Neural progenitor cell (in vitro differentiated cells): Measurements from ENCODE around the gene DHX35. TPM values are rescaled to one million over a fixed set of nuclear protein-coding genes. Genes with fewer than 3 reads are reported as not detected.

ENCODE experiments used
- DNase-seq: peaks from one replicate; pipeline ENCODE4 v3.0.0-alpha.2; 2016; ENCODE audit warnings: low spot score
- H2AFZ ChIP-seq: fragments of 200-600 bp; sonication (generic); replicated peaks from 2 replicates; pipeline ENCODE4 v1.6.1; 2016; ENCODE audit warnings: antibody characterized with exemption
- H3F3A ChIP-seq: fragments of 200-600 bp; sonication (generic); 2 replicates; pipeline ENCODE4 v1.6.1; 2016; ENCODE audit warnings: antibody characterized with exemption, low read depth
- H3K27ac ChIP-seq: fragments of 200-600 bp; sonication (generic); 2 replicates; pipeline ENCODE4 v1.5.1; 2016; ENCODE audit warnings: mild to moderate bottlenecking
- H3K27me3 ChIP-seq: fragments of 200-600 bp; sonication (generic); 2 replicates; pipeline ENCODE4 v1.6.1; 2016; ENCODE audit warnings: mild to moderate bottlenecking, moderate library complexity
- H3K36me3 ChIP-seq: fragments of 200-600 bp; sonication (generic); 2 replicates; pipeline ENCODE4 v1.5.1; 2016
- H3K4me1 ChIP-seq: fragments of 200-600 bp; sonication (generic); 2 replicates; pipeline ENCODE4 v1.6.1; 2016; ENCODE audit warnings: mixed run types
- H3K4me2 ChIP-seq: fragments of 200-600 bp; sonication (generic); 2 replicates; pipeline ENCODE4 v1.6.1; 2016
- H3K4me3 ChIP-seq: fragments of 200-600 bp; sonication (generic); 2 replicates; pipeline ENCODE4 v1.5.1; 2016
- H3K79me2 ChIP-seq: fragments of 200-600 bp; sonication (generic); 2 replicates; pipeline ENCODE4 v1.6.1; 2016; ENCODE audit warnings: low read depth
- H3K9ac ChIP-seq: fragments of 200-600 bp; sonication (generic); 2 replicates; pipeline ENCODE4 v1.6.1; 2016
- H3K9me3 ChIP-seq: fragments of 200-600 bp; sonication (generic); 2 replicates; pipeline ENCODE4 v1.5.1; 2016; ENCODE audit warnings: low read depth
- H4K20me1 ChIP-seq: fragments of 200-600 bp; sonication (generic); 2 replicates; pipeline ENCODE4 v1.6.1; 2016; ENCODE audit warnings: low read depth
- H3K27ac Mint-ChIP-seq: 3 replicates; pipeline ENCODE4 v1.8.0; 2021; ENCODE audit warnings: mixed read lengths
- H3K27me3 Mint-ChIP-seq: 2 replicates; pipeline ENCODE4 v1.8.0; 2022; ENCODE audit warnings: low read depth, mild to moderate bottlenecking, inconsistent platforms, moderate library complexity, mixed read lengths; ENCODE audit not compliant: insufficient read depth
- H3K36me3 Mint-ChIP-seq: 3 replicates; pipeline ENCODE4 v1.8.0; 2021; ENCODE audit warnings: mixed read lengths
- H3K4me1 Mint-ChIP-seq: 3 replicates; pipeline ENCODE4 v1.8.0; 2021; ENCODE audit warnings: mixed read lengths
- H3K4me3 Mint-ChIP-seq: 3 replicates; pipeline ENCODE4 v1.8.0; 2021; ENCODE audit warnings: mild to moderate bottlenecking, moderate library complexity, mixed read lengths
- H3K9me3 Mint-ChIP-seq: 3 replicates; pipeline ENCODE4 v1.8.0; 2020; ENCODE audit warnings: mixed read lengths
- EZH2 ChIP-seq: fragments of 200-600 bp; sonication (generic); IDR thresholded peaks from 2 replicates; pipeline ENCODE4 v1.6.1; 2017; ENCODE audit warnings: antibody characterized with exemption, mild to moderate bottlenecking, moderate library complexity
- EZH2phosphoT487 ChIP-seq: fragments of 200-600 bp; sonication (generic); IDR thresholded peaks from 2 replicates; pipeline ENCODE4 v1.6.1; 2017; ENCODE audit warnings: antibody characterized with exemption
- total RNA-seq: library from RNA; depleted of rRNA; stranded (reverse); fragments of >200 nt; gene quantifications from 2 replicates; pipeline ENCODE4 v1.2.3, GENCODE V29; 2015; ENCODE audit warnings: low replicate concordance
- TF ChIP-seq, protein P1 (sequence below): fragments of 200-600 bp; sonication (generic); IDR thresholded peaks from 2 replicates; pipeline ENCODE4 v1.5.1; 2017; ENCODE audit warnings: antibody characterized with exemption, mild to moderate bottlenecking

The DHX35 gene
- total RNA-seq, 1 donor from 2014 or later: 22.5 TPM

GRCh38 chr20:38997622-38998021, 35.5 kb downstream of the DHX35 start:
- Mint-ChIP-seq H3K4me1 (no peaks in the 10 kb centered on the region), H3K27ac (no peak overlapping the region), H3K4me3 (no peak overlapping the region), H3K36me3 (peaks cover 21% of the 10 kb centered on the region), H3K9me3 (no peaks in the 10 kb centered on the region), H3K27me3 (no peaks in the 10 kb centered on the region)
- Histone ChIP-seq H3K36me3 (no peaks in the 10 kb centered on the region), H3K9me3 (no peaks in the 10 kb centered on the region), H4K20me1 (no peaks in the 10 kb centered on the region), H3K4me2 (no peak overlapping the region), H3K27ac (no peak overlapping the region), H3K9ac (no peak overlapping the region), H3F3A (no peaks in the 10 kb centered on the region), H3K79me2 (no peaks in the 10 kb centered on the region), H3K4me1 (no peaks in the 10 kb centered on the region), H2AFZ (no peak overlapping the region), H3K27me3 (no peaks in the 10 kb centered on the region), H3K4me3 (no peak overlapping the region)
- no peak for DNase-seq
- no peak for TF ChIP-seq EZH2
- TF ChIP-seq EZH2phosphoT487: no peak
- TF ChIP-seq, protein P1, sequence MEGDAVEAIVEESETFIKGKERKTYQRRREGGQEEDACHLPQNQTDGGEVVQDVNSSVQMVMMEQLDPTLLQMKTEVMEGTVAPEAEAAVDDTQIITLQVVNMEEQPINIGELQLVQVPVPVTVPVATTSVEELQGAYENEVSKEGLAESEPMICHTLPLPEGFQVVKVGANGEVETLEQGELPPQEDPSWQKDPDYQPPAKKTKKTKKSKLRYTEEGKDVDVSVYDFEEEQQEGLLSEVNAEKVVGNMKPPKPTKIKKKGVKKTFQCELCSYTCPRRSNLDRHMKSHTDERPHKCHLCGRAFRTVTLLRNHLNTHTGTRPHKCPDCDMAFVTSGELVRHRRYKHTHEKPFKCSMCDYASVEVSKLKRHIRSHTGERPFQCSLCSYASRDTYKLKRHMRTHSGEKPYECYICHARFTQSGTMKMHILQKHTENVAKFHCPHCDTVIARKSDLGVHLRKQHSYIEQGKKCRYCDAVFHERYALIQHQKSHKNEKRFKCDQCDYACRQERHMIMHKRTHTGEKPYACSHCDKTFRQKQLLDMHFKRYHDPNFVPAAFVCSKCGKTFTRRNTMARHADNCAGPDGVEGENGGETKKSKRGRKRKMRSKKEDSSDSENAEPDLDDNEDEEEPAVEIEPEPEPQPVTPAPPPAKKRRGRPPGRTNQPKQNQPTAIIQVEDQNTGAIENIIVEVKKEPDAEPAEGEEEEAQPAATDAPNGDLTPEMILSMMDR: no peak

DNA sequence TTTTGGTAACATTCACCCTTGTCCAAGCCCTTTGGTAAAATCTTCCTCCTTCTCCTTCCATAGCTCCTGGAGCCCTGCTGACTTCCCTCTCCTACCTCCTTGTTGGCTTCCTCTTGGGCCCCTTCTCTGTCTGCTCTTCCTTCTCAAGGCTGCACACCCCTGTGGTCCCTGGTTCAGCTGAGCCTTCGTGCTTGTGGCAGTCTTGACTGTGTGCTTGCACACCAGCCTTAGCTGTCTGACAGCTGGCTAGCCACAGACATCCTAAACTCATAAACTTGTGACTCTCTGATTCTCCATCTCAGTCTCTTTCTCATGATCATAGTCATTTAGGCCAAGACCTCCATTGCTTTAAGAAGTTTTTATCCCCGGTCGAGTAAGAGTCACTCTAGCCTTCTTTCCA, 37.1 kb downstream of the DHX35 start:
- H4K20me1 ChIP-seq: no peaks in the 10 kb centered on the region
- H3F3A ChIP-seq: no peaks in the 10 kb centered on the region
- H3K4me2 ChIP-seq: no peak overlapping the region
- Mint-ChIP-seq H3K36me3 (peaks cover 22% of the 10 kb centered on the region), H3K4me1 (no peaks in the 10 kb centered on the region), H3K9me3 (no peaks in the 10 kb centered on the region), H3K4me3 (no peak overlapping the region), H3K27ac (no peak overlapping the region), H3K27me3 (no peaks in the 10 kb centered on the region)
- no peaks in the 10 kb centered on the region for H3K9me3 ChIP-seq
- no peak overlapping the region for H3K4me3 ChIP-seq
- no peak overlapping the region for H3K9ac ChIP-seq
- no peak overlapping the region for H3K27ac ChIP-seq
- H3K36me3 ChIP-seq: no peaks in the 10 kb centered on the region
- TF ChIP-seq EZH2phosphoT487: no peak
- TF ChIP-seq, protein P1: no peak
- no peak overlapping the region for H2AFZ ChIP-seq
- DNase-seq: no peak
- H3K79me2 ChIP-seq: no peaks in the 10 kb centered on the region
- H3K27me3 ChIP-seq: no peaks in the 10 kb centered on the region
- H3K4me1 ChIP-seq: no peaks in the 10 kb centered on the region

GRCh38 chr20:38999965-39000910, 38.1 kb downstream of the DHX35 start:
- DNase-seq: no peak
- no peak overlapping the region for H3K9ac ChIP-seq
- H3K4me3 ChIP-seq: no peak overlapping the region
- no peak overlapping the region for H3K27ac ChIP-seq
- no peaks in the 10 kb centered on the region for H3K27me3 ChIP-seq
- no peaks in the 10 kb centered on the region for H3K9me3 ChIP-seq
- no peaks in the 10 kb centered on the region for H3K9me3 Mint-ChIP-seq
- no peaks in the 10 kb centered on the region for H3F3A ChIP-seq
- H2AFZ ChIP-seq: no peak overlapping the region
- H3K36me3 ChIP-seq: no peaks in the 10 kb centered on the region
- no peaks in the 10 kb centered on the region for H3K4me1 ChIP-seq
- no peaks in the 10 kb centered on the region for H3K4me1 Mint-ChIP-seq
- no peaks in the 10 kb centered on the region for H4K20me1 ChIP-seq
- H3K36me3 Mint-ChIP-seq: peaks cover 20% of the 10 kb centered on the region
- no peak overlapping the region for H3K4me2 ChIP-seq
- H3K4me3 Mint-ChIP-seq: no peak overlapping the region
- H3K79me2 ChIP-seq: no peaks in the 10 kb centered on the region
- TF ChIP-seq EZH2phosphoT487: no peak
- TF ChIP-seq, protein P1: no peak
- TF ChIP-seq EZH2: no peak
- no peak overlapping the region for H3K27ac Mint-ChIP-seq
- H3K27me3 Mint-ChIP-seq: no peaks in the 10 kb centered on the region
